Right atrium auricular region (tissue), 2 donors: ENCODE data around the gene CABLES1. TPM values are rescaled to one million over a fixed set of nuclear protein-coding genes. Genes with fewer than 3 reads are reported as not detected.
A peak's percentile ranks its signal among the peaks of the same experiment; 100 is the strongest.
"Not testable (repeated sequence)": the region's sequence is repeated elsewhere in the genome, so short reads cannot be mapped to it uniquely, and the experiment has no call there.

ENCODE experiments used
- DNase-seq: peaks from one replicate; pipeline ENCODE4 v3.0.0-alpha.2; 2019; ENCODE audit warnings: low spot score
- H3K27ac ChIP-seq, 2 donors: fragments of 200-600 bp; sonication (generic); 1 replicate in 1 of 2; 2 replicates in 1 of 2; pipeline ENCODE4 v1.5.1; 2016 to 2019
- H3K27me3 ChIP-seq, 2 donors: fragments of 200-600 bp; sonication (generic); one replicate each; pipeline versions ENCODE4 v1.5.1 to v1.6.0; 2017 to 2019
- H3K36me3 ChIP-seq: fragments of 200-600 bp; sonication (generic); one replicate; pipeline ENCODE4 v1.5.1; 2016
- H3K4me1 ChIP-seq, 2 donors: fragments of 200-600 bp; sonication (generic); one replicate each; pipeline versions ENCODE4 v1.5.1 to v1.6.0; 2017 to 2019
- H3K4me3 ChIP-seq, 2 donors: fragments of 200-600 bp; sonication (generic); 1 replicate in 1 of 2; 2 replicates in 1 of 2; pipeline ENCODE4 v1.5.1; 2017 to 2019; ENCODE audit warnings: mild to moderate bottlenecking in 1 of 2, moderate library complexity in 1 of 2
- H3K9me3 ChIP-seq, 2 donors: fragments of 200-600 bp; sonication (generic); one replicate each; pipeline ENCODE4 v1.5.1; 2019
- CTCF ChIP-seq, 2 donors: fragments of 200-600 bp; sonication (generic); IDR thresholded peaks; one replicate each; pipeline ENCODE4 v1.5.1; 2019; ENCODE audit warnings: antibody characterized with exemption in 2 of 2
- total RNA-seq, 2 donors: library from RNA; depleted of rRNA; stranded (reverse); fragments of >200 nt; gene quantifications; one replicate each; pipeline ENCODE4 v1.1.0, GENCODE V29; 2016

Gene CABLES1, protein sequence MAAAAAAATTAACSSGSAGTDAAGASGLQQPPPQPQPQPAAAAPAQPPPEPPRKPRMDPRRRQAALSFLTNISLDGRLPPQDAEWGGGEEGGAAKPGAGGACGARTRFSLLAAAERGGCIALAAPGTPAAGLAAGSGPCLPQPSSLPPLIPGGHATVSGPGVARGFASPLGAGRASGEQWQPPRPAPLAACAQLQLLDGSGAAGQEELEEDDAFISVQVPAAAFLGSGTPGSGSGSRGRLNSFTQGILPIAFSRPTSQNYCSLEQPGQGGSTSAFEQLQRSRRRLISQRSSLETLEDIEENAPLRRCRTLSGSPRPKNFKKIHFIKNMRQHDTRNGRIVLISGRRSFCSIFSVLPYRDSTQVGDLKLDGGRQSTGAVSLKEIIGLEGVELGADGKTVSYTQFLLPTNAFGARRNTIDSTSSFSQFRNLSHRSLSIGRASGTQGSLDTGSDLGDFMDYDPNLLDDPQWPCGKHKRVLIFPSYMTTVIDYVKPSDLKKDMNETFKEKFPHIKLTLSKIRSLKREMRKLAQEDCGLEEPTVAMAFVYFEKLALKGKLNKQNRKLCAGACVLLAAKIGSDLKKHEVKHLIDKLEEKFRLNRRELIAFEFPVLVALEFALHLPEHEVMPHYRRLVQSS
- total RNA-seq, result 1 to 10 TPM; 5.4 to 6.9 TPM

DNA sequence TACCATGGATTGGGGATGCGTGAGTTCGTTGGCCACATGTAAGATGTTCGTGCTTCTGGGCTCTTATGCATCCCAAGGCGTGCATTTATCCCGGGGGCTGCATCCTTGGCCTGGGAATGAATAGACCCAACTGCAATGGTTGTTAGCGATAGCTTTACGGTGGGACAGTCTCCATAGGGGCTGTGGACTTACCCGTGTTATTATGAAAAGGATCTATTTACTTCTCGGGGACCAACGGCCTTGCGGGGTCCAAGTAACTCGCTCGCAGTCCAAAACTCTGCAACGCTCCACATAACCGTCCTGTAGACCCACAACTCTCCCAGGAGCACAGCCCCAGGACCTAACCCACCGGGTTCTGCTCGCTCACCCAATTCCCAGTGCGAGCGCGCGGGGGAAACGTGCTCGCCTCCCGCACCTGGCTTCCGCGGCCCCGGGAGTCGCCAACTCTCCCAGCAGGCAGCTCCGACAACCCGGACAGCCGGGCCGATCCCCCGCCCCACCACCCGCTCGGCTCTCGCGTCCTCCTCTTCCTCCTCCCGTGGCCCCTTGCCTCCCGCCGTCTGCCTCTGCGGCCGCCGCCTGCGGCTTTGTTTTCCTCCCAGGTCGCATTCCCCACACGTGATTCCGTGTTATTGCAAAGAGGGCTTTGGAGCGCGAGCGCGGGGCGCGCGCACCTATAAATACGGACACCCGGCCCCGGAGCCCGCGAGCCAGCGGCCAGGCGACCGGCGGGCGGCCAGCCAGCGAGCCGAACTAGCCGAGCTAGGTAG, at the start of gene CABLES1:
Gene CABLES1 (plus strand): TSS at position 706 of the 770 bp plus-strand sequence. CDS start 278 bp downstream, outside the sequence.
- Histone ChIP-seq H3K4me1 (peaks cover 0 to 34% of the 10 kb centered on the region in 2 donors), H3K9me3 (no peaks in the 10 kb centered on the region), H3K27me3 (peaks cover 0 to 7% of the 10 kb centered on the region in 2 donors), H3K4me3 (peak within 1 kb of the TSS; percentile 49 to 63), H3K36me3 (no peaks in the 10 kb centered on the region), H3K27ac (peak within 1 kb of the TSS; percentile 80 to 82)
- no peak for TF ChIP-seq CTCF (IDR thresholded peaks at IDR 0.05)
- peak; percentile 80 for DNase-seq

DNA sequence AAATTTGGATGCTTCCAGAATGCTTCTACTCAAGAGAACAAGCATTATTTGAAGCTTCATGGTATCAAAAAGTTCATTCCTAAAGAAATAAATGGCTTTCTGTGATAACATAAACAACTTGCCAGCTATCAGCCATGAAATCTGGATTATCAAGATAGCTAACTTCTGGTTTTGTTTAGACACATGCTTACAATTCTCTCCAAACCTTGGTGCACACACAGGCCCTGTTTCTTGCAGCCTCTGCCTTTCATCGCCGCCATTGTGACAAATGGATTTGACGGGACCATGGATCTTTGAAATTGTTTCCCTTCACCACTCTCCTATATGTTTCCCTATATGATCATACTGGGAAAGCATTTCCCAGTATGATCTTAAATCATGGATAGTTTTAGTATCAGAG, 47.9 kb upstream of the CABLES1 start:
- no peak overlapping the region for H3K4me3 ChIP-seq
- no peaks in the 10 kb centered on the region for H3K9me3 ChIP-seq
- no peaks in the 10 kb centered on the region for H3K27me3 ChIP-seq
- no peaks in the 10 kb centered on the region for H3K36me3 ChIP-seq
- H3K27ac ChIP-seq, result no peak overlapping the region
- DNase-seq, result no peak
- H3K4me1 ChIP-seq, result no peaks in the 10 kb centered on the region
- TF ChIP-seq CTCF (IDR thresholded peaks at IDR 0.05), result no peak

- Histone ChIP-seq H3K27me3 (no peaks in the 10 kb centered on the region), H3K36me3 (no peaks in the 10 kb centered on the region), H3K9me3 (no peaks in the 10 kb centered on the region), H3K27ac (no peak overlapping the region), H3K4me3 (no peak overlapping the region), H3K4me1 (no peaks in the 10 kb centered on the region)
- DNase-seq, result no peak
- no peak for TF ChIP-seq CTCF (IDR thresholded peaks at IDR 0.05)
These were observed 47.0 kb upstream of the CABLES1 start for GRCh38 chr18:23088310-23088709.

GRCh38 chr18:23091017-23091993, 44.0 kb upstream of the CABLES1 start:
- H3K27me3 ChIP-seq, H3K27ac ChIP-seq, DNase-seq, H3K4me1 ChIP-seq, H3K36me3 ChIP-seq, H3K4me3 ChIP-seq, H3K9me3 ChIP-seq: not testable (repeated sequence)

DNA sequence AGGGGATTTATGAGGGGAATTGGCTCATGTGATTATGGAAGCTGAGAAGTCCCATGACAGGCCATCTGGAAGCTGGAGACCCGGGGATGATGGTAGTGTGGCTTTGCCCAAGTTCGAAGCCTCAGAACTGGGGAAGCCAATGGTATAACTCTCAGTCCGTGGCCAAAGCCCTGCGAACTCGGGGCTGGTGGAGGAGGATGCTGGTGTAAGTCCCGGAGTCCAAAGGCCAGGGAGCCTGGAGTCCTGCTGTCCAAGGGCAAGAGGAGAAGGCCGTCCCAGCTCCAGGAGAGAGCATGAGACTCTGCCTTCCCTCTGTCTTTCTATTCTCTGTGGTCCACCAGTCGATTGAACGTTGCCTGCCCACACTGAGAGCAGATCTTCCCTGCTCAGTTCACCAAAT, 43.2 kb upstream of the CABLES1 start:
- no peak overlapping the region for H3K27ac ChIP-seq
- H3K4me1 ChIP-seq, result no peaks in the 10 kb centered on the region
- H3K4me3 ChIP-seq, result no peak overlapping the region
- H3K9me3 ChIP-seq, result no peaks in the 10 kb centered on the region
- DNase-seq, result no peak
- TF ChIP-seq CTCF (IDR thresholded peaks at IDR 0.05), result no peak
- no peaks in the 10 kb centered on the region for H3K27me3 ChIP-seq
- H3K36me3 ChIP-seq, result no peaks in the 10 kb centered on the region

DNA sequence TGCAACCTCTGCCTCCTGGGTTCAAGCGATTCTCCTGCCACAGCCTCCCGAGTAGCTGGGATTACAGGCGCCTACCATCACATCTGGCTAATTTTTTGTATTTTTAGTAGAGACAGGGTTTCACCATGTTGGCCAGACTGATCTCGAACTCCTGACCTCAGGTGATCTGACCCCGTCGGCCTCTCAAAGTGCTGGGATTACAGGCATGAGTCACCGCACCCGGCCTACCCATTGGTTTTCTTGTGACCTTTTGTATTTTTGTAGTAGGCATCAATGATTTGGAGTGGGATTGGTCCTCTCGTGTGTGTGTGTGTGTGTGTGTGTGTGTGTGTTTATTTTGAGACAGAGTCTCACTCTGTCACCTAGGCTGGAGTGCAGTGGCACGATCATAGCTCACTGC, 42.2 kb upstream of the CABLES1 start:
- H3K4me3 ChIP-seq, H3K27ac ChIP-seq, H3K36me3 ChIP-seq, H3K9me3 ChIP-seq, H3K27me3 ChIP-seq, DNase-seq, H3K4me1 ChIP-seq: not testable (repeated sequence)
